ENCODE data around the gene COMMD2. TPM values are rescaled to one million over a fixed set of nuclear protein-coding genes. Genes with fewer than 3 reads are reported as not detected.

COMMD2 gene
- total RNA-seq, 1 experiment from 2014 or later: 52.1 TPM

DNA sequence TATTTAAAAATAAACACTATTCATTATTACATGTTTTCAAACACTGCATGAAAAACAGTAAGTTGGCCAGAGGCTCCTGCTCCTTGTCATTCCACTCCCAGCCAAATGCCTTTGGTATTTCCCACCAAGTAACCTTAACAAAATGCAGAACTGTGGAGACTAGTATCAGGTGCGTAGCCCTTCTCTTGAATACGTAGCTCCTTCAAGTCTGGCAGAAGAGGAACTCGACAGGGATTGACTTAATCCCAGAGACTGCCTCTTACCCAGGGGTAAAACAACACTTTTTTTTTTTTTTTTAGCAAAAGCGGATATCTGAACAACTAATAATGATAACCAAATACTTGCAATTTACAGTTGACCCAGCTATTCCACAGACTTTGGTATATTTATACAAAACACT lies 738 bp downstream of the COMMD2 start (continued):
- TF ChIP-seq ZSCAN18 (CRISPR knock-in tag; IDR thresholded peaks at IDR 0.05) (no peak), FOXP1 (CRISPR knock-in tag; IDR thresholded peaks at IDR 0.05; ENCODE audit: borderline replicate concordance) (no peak), ESRRA (CRISPR knock-in tag; IDR thresholded peaks at IDR 0.05; ENCODE audit: borderline replicate concordance) (no peak), PRDM15 (CRISPR knock-in tag; IDR thresholded peaks at IDR 0.05) (no peak), TCF7 (CRISPR knock-in tag; IDR thresholded peaks at IDR 0.05; ENCODE audit: low read depth) (no peak)
- TF ChIP-seq, protein P1, sequence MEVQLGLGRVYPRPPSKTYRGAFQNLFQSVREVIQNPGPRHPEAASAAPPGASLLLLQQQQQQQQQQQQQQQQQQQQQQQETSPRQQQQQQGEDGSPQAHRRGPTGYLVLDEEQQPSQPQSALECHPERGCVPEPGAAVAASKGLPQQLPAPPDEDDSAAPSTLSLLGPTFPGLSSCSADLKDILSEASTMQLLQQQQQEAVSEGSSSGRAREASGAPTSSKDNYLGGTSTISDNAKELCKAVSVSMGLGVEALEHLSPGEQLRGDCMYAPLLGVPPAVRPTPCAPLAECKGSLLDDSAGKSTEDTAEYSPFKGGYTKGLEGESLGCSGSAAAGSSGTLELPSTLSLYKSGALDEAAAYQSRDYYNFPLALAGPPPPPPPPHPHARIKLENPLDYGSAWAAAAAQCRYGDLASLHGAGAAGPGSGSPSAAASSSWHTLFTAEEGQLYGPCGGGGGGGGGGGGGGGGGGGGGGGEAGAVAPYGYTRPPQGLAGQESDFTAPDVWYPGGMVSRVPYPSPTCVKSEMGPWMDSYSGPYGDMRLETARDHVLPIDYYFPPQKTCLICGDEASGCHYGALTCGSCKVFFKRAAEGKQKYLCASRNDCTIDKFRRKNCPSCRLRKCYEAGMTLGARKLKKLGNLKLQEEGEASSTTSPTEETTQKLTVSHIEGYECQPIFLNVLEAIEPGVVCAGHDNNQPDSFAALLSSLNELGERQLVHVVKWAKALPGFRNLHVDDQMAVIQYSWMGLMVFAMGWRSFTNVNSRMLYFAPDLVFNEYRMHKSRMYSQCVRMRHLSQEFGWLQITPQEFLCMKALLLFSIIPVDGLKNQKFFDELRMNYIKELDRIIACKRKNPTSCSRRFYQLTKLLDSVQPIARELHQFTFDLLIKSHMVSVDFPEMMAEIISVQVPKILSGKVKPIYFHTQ (CRISPR knock-in tag; IDR thresholded peaks at IDR 0.05): no peak

GRCh38 chr3:149744606-149745005 lies 7.7 kb downstream of the COMMD2 start:
- ChIA-PET POLR2A (no interaction called here), CTCF (interaction anchor here (1.1 kb wide), 1 partner anchor 27 kb away, joined by 3 read pairs; no protein-coding TSS in a partner anchor)
- DNase-seq (ENCODE audit: low spot score) (no peak), ATAC-seq (no peak)
- TF ChIP-seq USF2 (CRISPR knock-in tag; IDR thresholded peaks at IDR 0.05) (no peak), ZNF671 (CRISPR knock-in tag; IDR thresholded peaks at IDR 0.05) (no peak), ERG (CRISPR knock-in tag; IDR thresholded peaks at IDR 0.05) (no peak), PREB (CRISPR knock-in tag; IDR thresholded peaks at IDR 0.05; ENCODE audit: borderline replicate concordance) (no peak), ZNF317 (CRISPR knock-in tag; IDR thresholded peaks at IDR 0.05; ENCODE audit: borderline replicate concordance, low read depth) (no peak), ZNF232 (CRISPR knock-in tag; IDR thresholded peaks at IDR 0.05) (no peak)
- TF ChIP-seq, protein P2, sequence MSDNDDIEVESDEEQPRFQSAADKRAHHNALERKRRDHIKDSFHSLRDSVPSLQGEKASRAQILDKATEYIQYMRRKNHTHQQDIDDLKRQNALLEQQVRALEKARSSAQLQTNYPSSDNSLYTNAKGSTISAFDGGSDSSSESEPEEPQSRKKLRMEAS (CRISPR knock-in tag; IDR thresholded peaks at IDR 0.05): no peak
- TF ChIP-seq, protein P3, sequence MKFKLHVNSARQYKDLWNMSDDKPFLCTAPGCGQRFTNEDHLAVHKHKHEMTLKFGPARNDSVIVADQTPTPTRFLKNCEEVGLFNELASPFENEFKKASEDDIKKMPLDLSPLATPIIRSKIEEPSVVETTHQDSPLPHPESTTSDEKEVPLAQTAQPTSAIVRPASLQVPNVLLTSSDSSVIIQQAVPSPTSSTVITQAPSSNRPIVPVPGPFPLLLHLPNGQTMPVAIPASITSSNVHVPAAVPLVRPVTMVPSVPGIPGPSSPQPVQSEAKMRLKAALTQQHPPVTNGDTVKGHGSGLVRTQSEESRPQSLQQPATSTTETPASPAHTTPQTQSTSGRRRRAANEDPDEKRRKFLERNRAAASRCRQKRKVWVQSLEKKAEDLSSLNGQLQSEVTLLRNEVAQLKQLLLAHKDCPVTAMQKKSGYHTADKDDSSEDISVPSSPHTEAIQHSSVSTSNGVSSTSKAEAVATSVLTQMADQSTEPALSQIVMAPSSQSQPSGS (CRISPR knock-in tag; IDR thresholded peaks at IDR 0.05; ENCODE audit: borderline replicate concordance, low read depth): no peak
- Mint-ChIP-seq H3K9me3 (no peaks in the 10 kb centered on the region), H3K4me3 (no peak overlapping the region), H3K27me3 (ENCODE audit: low read depth) (no peaks in the 10 kb centered on the region), H3K36me3 (peaks cover 42% of the 10 kb centered on the region), H3K4me1 (no peaks in the 10 kb centered on the region), H3K27ac (no peak overlapping the region)
